Measurements from ENCODE around the gene ZNF471. TPM values are rescaled to one million over a fixed set of nuclear protein-coding genes. Genes with fewer than 3 reads are reported as not detected.

Gene ZNF471
- 1.8 and 2.1 TPM in 2 replicates for total RNA-seq
- polyA plus RNA-seq: 1.7 and 2.5 TPM in 2 replicates

DNA sequence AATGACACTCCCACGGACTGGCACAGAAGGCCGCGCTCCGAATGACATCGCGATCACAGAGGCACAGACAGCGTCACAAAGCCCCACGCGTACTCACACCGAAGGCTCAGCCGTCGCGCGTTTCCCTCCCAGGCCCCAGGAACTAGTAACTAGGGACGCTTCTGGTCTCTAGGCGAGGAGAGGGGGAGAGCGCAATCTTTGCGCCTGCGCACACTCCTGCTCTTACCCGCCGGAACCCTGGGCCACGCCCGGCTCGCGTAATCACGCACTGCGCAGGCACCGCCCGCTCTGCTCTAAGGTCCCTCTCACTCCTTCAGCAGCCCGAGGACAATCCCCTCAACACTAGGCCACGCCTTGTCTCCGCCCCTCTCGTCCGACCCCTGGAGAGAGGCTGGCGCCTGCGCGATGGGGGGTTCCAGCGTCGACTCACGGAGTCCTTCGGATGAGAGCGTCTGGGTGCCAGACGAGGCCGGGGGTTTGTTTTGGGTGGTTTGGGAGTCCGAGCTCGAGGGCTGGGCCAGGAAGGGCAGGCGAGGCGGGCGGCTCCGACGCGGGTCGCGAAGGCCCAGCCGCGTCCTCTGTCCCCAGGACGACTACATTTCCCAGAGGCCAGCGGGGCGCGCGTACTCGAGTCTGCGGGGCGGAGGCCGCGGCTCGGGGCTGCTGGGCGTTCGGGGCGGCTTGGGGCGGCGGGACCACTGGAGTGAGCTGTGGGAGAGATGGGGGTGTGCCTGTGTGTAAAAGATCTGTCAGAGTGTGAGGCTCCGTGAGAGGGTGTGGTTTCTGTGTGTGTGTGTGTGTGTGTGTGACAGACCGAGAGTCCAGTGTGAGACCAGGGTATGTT, at the start of gene ZNF471:
TSS of gene ZNF471 (plus strand) at position 410 of the 844 bp plus-strand sequence. CDS start 3,717 bp downstream, outside the sequence.
- Histone ChIP-seq H3K27ac (peak within 1 kb of the TSS; percentile 99), H3K4me1 (ENCODE audit: insufficient read depth) (no peaks in the 10 kb centered on the region), H3K9me3 (ENCODE audit: low read depth) (no peaks in the 10 kb centered on the region), H3K27me3 (no peaks in the 10 kb centered on the region), H3K79me2 (no peaks in the 10 kb centered on the region), H2AFZ (peak within 1 kb of the TSS; percentile 71), H3K9me2 (replicated peaks; ENCODE audit: insufficient read depth) (no peaks in the 10 kb centered on the region), H4K20me1 (ENCODE audit: insufficient read depth, poor library complexity, severe bottlenecking) (no peaks in the 10 kb centered on the region), H3K4me2 (peak within 1 kb of the TSS; percentile 86), H3K4me3 (peak within 1 kb of the TSS; percentile 35), H3K36me3 (replicated peaks; ENCODE audit: insufficient read depth, low read depth) (no peaks in the 10 kb centered on the region)
- WGBS (ENCODE audit: low lambda C conversion rate, missing lambda C conversion rate): 34% methylated on average over 73 of the region's 74 CpGs
- TF ChIP-seq EZH2 (IDR thresholded peaks at IDR 0.05; ENCODE audit: borderline replicate concordance) (no peak), EZH2phosphoT487 (IDR thresholded peaks at IDR 0.05; ENCODE audit: low read depth, severe bottlenecking, unreplicated experiment) (no peak)
- TF ChIP-seq, protein P1, sequence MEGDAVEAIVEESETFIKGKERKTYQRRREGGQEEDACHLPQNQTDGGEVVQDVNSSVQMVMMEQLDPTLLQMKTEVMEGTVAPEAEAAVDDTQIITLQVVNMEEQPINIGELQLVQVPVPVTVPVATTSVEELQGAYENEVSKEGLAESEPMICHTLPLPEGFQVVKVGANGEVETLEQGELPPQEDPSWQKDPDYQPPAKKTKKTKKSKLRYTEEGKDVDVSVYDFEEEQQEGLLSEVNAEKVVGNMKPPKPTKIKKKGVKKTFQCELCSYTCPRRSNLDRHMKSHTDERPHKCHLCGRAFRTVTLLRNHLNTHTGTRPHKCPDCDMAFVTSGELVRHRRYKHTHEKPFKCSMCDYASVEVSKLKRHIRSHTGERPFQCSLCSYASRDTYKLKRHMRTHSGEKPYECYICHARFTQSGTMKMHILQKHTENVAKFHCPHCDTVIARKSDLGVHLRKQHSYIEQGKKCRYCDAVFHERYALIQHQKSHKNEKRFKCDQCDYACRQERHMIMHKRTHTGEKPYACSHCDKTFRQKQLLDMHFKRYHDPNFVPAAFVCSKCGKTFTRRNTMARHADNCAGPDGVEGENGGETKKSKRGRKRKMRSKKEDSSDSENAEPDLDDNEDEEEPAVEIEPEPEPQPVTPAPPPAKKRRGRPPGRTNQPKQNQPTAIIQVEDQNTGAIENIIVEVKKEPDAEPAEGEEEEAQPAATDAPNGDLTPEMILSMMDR (IDR thresholded peaks at IDR 0.05; ENCODE audit: poor library complexity): no peak
- DNase-seq (ENCODE audit: low spot score): peak; percentile 96

DNA sequence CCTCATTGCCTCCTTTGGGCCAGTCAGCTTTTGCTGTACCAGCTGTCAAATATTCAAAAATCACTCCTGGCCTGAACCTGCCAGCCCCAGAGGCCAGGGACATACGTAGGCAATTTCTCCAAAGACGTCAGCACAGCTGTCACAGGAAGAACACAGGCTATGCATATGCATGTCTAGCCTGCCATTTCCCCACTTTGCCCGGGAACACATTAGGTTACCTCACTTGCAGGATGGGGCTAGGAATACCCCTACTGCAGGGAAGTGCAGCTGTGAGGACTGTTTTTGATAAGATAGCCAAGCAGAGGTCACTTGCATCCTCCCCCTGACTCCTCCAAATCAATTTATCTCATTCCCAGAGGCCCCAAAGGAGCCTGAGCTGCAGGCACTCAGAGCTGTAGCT, 33.3 kb upstream of the ZNF471 start:
- H3K4me2 ChIP-seq: no peak overlapping the region
- H2AFZ ChIP-seq: no peak overlapping the region
- H3K79me2 ChIP-seq: peaks cover 15% of the 10 kb centered on the region
- H3K4me1 ChIP-seq (ENCODE audit: insufficient read depth): no peaks in the 10 kb centered on the region
- no peaks in the 10 kb centered on the region for H4K20me1 ChIP-seq (ENCODE audit: insufficient read depth, poor library complexity, severe bottlenecking)
- no peaks in the 10 kb centered on the region for H3K27me3 ChIP-seq
- DNase-seq (ENCODE audit: low spot score): no peak
- H3K27ac ChIP-seq: no peak overlapping the region
- no peaks in the 10 kb centered on the region for H3K36me3 ChIP-seq (replicated peaks; ENCODE audit: insufficient read depth, low read depth)
- peaks cover 9% of the 10 kb centered on the region for H3K9me3 ChIP-seq (ENCODE audit: low read depth)
- H3K9me2 ChIP-seq (replicated peaks; ENCODE audit: insufficient read depth): no peaks in the 10 kb centered on the region
- TF ChIP-seq EZH2phosphoT487 (IDR thresholded peaks at IDR 0.05; ENCODE audit: low read depth, severe bottlenecking, unreplicated experiment) (no peak), EZH2 (IDR thresholded peaks at IDR 0.05; ENCODE audit: borderline replicate concordance) (no peak)
- TF ChIP-seq, protein P1 (IDR thresholded peaks at IDR 0.05; ENCODE audit: poor library complexity): no peak
- WGBS (ENCODE audit: low lambda C conversion rate, missing lambda C conversion rate): 85% methylated on average over 3 of the region's 3 CpGs
- no peak overlapping the region for H3K4me3 ChIP-seq

DNA sequence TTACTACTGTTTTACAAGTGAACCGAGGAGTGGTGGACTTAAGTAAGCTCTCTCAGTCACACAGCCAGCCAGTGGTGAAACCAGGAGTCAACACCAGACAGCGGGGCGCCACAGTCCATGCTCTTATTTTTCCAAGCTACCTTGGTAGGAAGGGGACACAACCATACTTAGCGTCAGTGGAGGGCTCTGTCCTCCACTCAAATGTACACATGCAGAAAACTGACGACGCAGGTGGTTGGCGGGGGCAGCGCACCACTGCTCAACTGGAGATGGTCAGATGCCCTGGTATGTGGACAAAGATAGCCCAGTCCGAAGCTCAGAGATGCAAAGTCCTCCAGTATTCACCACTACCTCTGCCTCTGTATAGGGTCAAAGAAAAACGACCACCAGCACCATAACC, 31.6 kb upstream of the ZNF471 start:
- no peaks in the 10 kb centered on the region for H3K27me3 ChIP-seq
- peaks cover 11% of the 10 kb centered on the region for H3K9me3 ChIP-seq (ENCODE audit: low read depth)
- no peaks in the 10 kb centered on the region for H3K4me1 ChIP-seq (ENCODE audit: insufficient read depth)
- H2AFZ ChIP-seq: no peak overlapping the region
- H3K4me2 ChIP-seq: peak overlapping the region; percentile 78
- DNase-seq (ENCODE audit: low spot score): no peak
- 81% methylated on average over 10 of the region's 10 CpGs for WGBS (ENCODE audit: low lambda C conversion rate, missing lambda C conversion rate)
- peaks cover 22% of the 10 kb centered on the region for H3K79me2 ChIP-seq
- no peak overlapping the region for H3K27ac ChIP-seq
- H3K36me3 ChIP-seq (replicated peaks; ENCODE audit: insufficient read depth, low read depth): no peaks in the 10 kb centered on the region
- TF ChIP-seq, protein P1 (IDR thresholded peaks at IDR 0.05; ENCODE audit: poor library complexity): no peak
- no peak for TF ChIP-seq EZH2 (IDR thresholded peaks at IDR 0.05; ENCODE audit: borderline replicate concordance)
- no peaks in the 10 kb centered on the region for H3K9me2 ChIP-seq (replicated peaks; ENCODE audit: insufficient read depth)
- H4K20me1 ChIP-seq (ENCODE audit: insufficient read depth, poor library complexity, severe bottlenecking): no peaks in the 10 kb centered on the region
- H3K4me3 ChIP-seq: no peak overlapping the region
